Stimulated activated CD4-positive, alpha-beta T cell treated with anti-CD3 and anti-CD28 coated beads, Interleukin-4, amount 100 ng/mL, for 1 hour (primary cell): ENCODE results near the gene MBP.
A peak's percentile ranks its signal among the peaks of the same experiment; 100 is the strongest.

ENCODE experiments used
- DNase-seq: peaks from one replicate; pipeline ENCODE4 v3.0.0-alpha.2; 2020

The MBP gene

GRCh38 chr18:77112747-77113092 lies 19.9 kb downstream of the MBP start:
- no peak for DNase-seq

GRCh38 chr18:77111951-77112746 lies 20.4 kb downstream of the MBP start:
- no peak for DNase-seq

GRCh38 chr18:77111449-77111848 lies 21.1 kb downstream of the MBP start:
- DNase-seq, result no peak

- DNase-seq, result no peak
Observed at GRCh38 chr18:77110936-77111335, 21.6 kb downstream of the MBP start.

- DNase-seq, result no peak
Observed at GRCh38 chr18:77110400-77110799, 22.2 kb downstream of the MBP start.

GRCh38 chr18:77109648-77110019 lies 22.9 kb downstream of the MBP start:
- no peak for DNase-seq

GRCh38 chr18:77108821-77109647 lies 23.5 kb downstream of the MBP start:
- no peak for DNase-seq

GRCh38 chr18:77108001-77108692 lies 24.4 kb downstream of the MBP start:
- DNase-seq, result no peak

- no peak for DNase-seq
Observed at GRCh38 chr18:77107292-77107691, 25.3 kb downstream of the MBP start.

GRCh38 chr18:77106331-77106730 lies 26.3 kb downstream of the MBP start:
- DNase-seq, result peak; percentile 69

GRCh38 chr18:77105680-77106079 lies 26.9 kb downstream of the MBP start:
- no peak for DNase-seq

GRCh38 chr18:77105028-77105427 lies 27.6 kb downstream of the MBP start:
- DNase-seq, result no peak

- DNase-seq, result no peak
Observed at GRCh38 chr18:77103991-77104531, 28.5 kb downstream of the MBP start.

- DNase-seq, result no peak
Observed at GRCh38 chr18:77103187-77103850, 29.3 kb downstream of the MBP start.

GRCh38 chr18:77102259-77103040 lies 30.1 kb downstream of the MBP start:
- DNase-seq, result no peak

- DNase-seq, result peak; percentile 66
Observed at GRCh38 chr18:77101410-77102258, 30.9 kb downstream of the MBP start.

- peak; percentile 33 for DNase-seq
Observed at GRCh38 chr18:77100751-77101355, 31.7 kb downstream of the MBP start.

- peak; percentile 38 for DNase-seq
Observed at GRCh38 chr18:77099485-77100370, 32.9 kb downstream of the MBP start.

- DNase-seq, result no peak
Observed at GRCh38 chr18:77098538-77099174, 33.9 kb downstream of the MBP start.
